Kidney (tissue), 14 donors: ENCODE measurements around the gene LIPE. TPM values are rescaled to one million over a fixed set of nuclear protein-coding genes. Genes with fewer than 3 reads are reported as not detected.
"Not testable (repeated sequence)": the region's sequence is repeated elsewhere in the genome, so short reads cannot be mapped to it uniquely, and the experiment has no call there.

Source experiments
- DNase-seq, 5 donors: peaks; one replicate each; pipeline ENCODE4 v3.0.0-alpha.2; 2013 to 2020
- FAIRE-seq: peaks from 2 replicates; lab custom pipeline; 2012; peaks lifted over from hg19 to GRCh38; lab: Jason Lieb, UNC
- H3K27ac ChIP-seq, 2 donors: one replicate each; pipeline ENCODE4 v1.7.0; 2013; ENCODE audit warnings: low read depth in 2 of 2, low read length in 2 of 2, inconsistent platforms in 1 of 2
- H3K27me3 ChIP-seq: one replicate; pipeline ENCODE4 v1.7.1; 2013; ENCODE audit warnings: low read length, inconsistent platforms; ENCODE audit not compliant: control insufficient read depth, insufficient read depth
- H3K36me3 ChIP-seq, 3 donors: one replicate each; pipeline versions ENCODE4 v1.7.0 to v1.7.1; 2013; ENCODE audit warnings: low read length in 3 of 3, control low read depth in 1 of 3, inconsistent platforms in 1 of 3; ENCODE audit not compliant: insufficient read depth in 3 of 3, control insufficient read depth in 2 of 3
- H3K4me1 ChIP-seq, 3 donors: one replicate each; pipeline versions ENCODE4 v1.7.0 to v1.7.1; 2013; ENCODE audit warnings: low read length in 3 of 3, inconsistent platforms in 1 of 3, low read depth in 1 of 3; ENCODE audit not compliant: control insufficient read depth in 2 of 3, insufficient read depth in 2 of 3
- H3K4me3 ChIP-seq, 3 donors: one replicate each; pipeline versions ENCODE4 v1.7.0 to v1.8.1; 2013; ENCODE audit warnings: low read length in 3 of 3, control low read depth in 1 of 3, inconsistent platforms in 1 of 3
- H3K9ac ChIP-seq, 3 donors: one replicate each; pipeline versions ENCODE4 v1.7.0 to v1.7.1; 2013; ENCODE audit warnings: low read length in 3 of 3, control low read depth in 1 of 3, inconsistent platforms in 1 of 3
- H3K9me3 ChIP-seq, 3 donors: one replicate each; pipeline versions ENCODE4 v1.7.0 to v1.7.1; 2013; ENCODE audit warnings: low read length in 3 of 3, control low read depth in 1 of 3, inconsistent platforms in 1 of 3; ENCODE audit not compliant: control insufficient read depth in 2 of 3, insufficient read depth in 1 of 3
- CTCF ChIP-seq: IDR thresholded peaks from 3 replicates; pipeline ENCODE4 v1.5.1; 2012; ENCODE audit warnings: mild to moderate bottlenecking, moderate library complexity, borderline replicate concordance; ENCODE audit not compliant: insufficient read depth; ENCODE audit errors: extremely low read depth
- intact Hi-C: fragments of 100-400 bp; cut with DNase I; formaldehyde crosslinking; loops from one replicate; pipeline ENCODE4 v1.11.1; 2022
- polyA plus RNA-seq: library from polyadenylated mRNA; stranded (reverse); fragments of 350-450 nt; fragmentation: Illumina TruSeq; extraction: RNeasy Lipid Tissue Mini Kit (QIAGEN cat#74804); gene quantifications from one replicate; pipeline ENCODE4 v1.2.3, GENCODE V29; 2014; ENCODE audit warnings: low read depth, low replicate concordance; ENCODE audit not compliant: insufficient read depth
- total RNA-seq: library from RNA; stranded (reverse); fragmentation: NEBNext Ultra II Directional; extraction: Animal tissue kit (Norgen Biotek cat#: 25700); gene quantifications from one replicate; pipeline ENCODE4 v1.2.1, GENCODE V29; 2021
- donor health status: control.
- donor health status: control.
- donor health status: control.
- donor health status: control.
- donor health status: control.
- donor health status: DM: yes; HTN: yes; CAD: no.
- donor health status: Normal renal cell carcinoma (clear cell type).

The LIPE gene
- total and polyA plus RNA-seq, 2 donors from 2014 or later, result 8.9 to 9.9 TPM

GRCh38 chr19:42466521-42467182, 39.5 kb upstream of the LIPE start:
- Histone ChIP-seq H3K4me1 (peaks cover 0 to 7% (median 0%) of the 10 kb centered on the region in 3 donors), H3K27ac (peak overlapping the region; percentile 30 to 68), H3K36me3 (no peaks in the 10 kb centered on the region), H3K9me3 (no peaks in the 10 kb centered on the region), H3K27me3 (no peaks in the 10 kb centered on the region), H3K4me3 (no peak overlapping the region), H3K9ac (no peak overlapping the region)
- TF ChIP-seq CTCF, result no peak
- intact Hi-C loops, result no loop called here
- no peak for FAIRE-seq
- no peak for DNase-seq

- no peak for TF ChIP-seq CTCF
Measured at GRCh38 chr19:42465827-42466280, 38.7 kb upstream of the LIPE start.

GRCh38 chr19:42461700-42462324, 34.6 kb upstream of the LIPE start:
- Histone ChIP-seq H3K4me3 (no peak overlapping the region), H3K9me3 (no peaks in the 10 kb centered on the region), H3K4me1 (peaks cover 0 to 7% (median 3%) of the 10 kb centered on the region in 3 donors), H3K27me3 (no peaks in the 10 kb centered on the region), H3K9ac (no peak overlapping the region), H3K27ac (no peak overlapping the region), H3K36me3 (no peaks in the 10 kb centered on the region)
- FAIRE-seq, result no peak
- DNase-seq, result no peak
- intact Hi-C loops, result no loop called here
- TF ChIP-seq CTCF, result no peak

More at GRCh38 chr19:42465827-42466280, 38.7 kb upstream of the LIPE start:
- no peaks in the 10 kb centered on the region for H3K9me3 ChIP-seq
- intact Hi-C loops, result no loop called here
- DNase-seq, result no peak
- FAIRE-seq, result no peak
- no peaks in the 10 kb centered on the region for H3K27me3 ChIP-seq
- H3K27ac ChIP-seq, result peak overlapping the region; percentile 30 to 68
- H3K4me1 ChIP-seq, result peaks cover 0 to 7% (median 0%) of the 10 kb centered on the region in 3 donors
- no peak overlapping the region for H3K4me3 ChIP-seq
- H3K36me3 ChIP-seq, result no peaks in the 10 kb centered on the region
- H3K9ac ChIP-seq, result no peak overlapping the region

- FAIRE-seq, H3K9me3 ChIP-seq, H3K4me3 ChIP-seq, intact Hi-C loops, H3K9ac ChIP-seq, H3K36me3 ChIP-seq, H3K27ac ChIP-seq, H3K4me1 ChIP-seq, H3K27me3 ChIP-seq, DNase-seq: not testable (repeated sequence)
Measured at GRCh38 chr19:42461231-42461630, 34.0 kb upstream of the LIPE start.
